ENCODE results near the gene PERCC1.

The PERCC1 gene

GRCh38 chr16:1430759-1431496 is at the start of gene PERCC1:
TSS of gene PERCC1 (plus strand) at chr16:1431078. CDS start at chr16:1432594, 1,516 bp downstream.
- DNase-seq = peak; percentile 5

GRCh38 chr16:1381612-1382406 is 49.1 kb upstream of the PERCC1 start:
- no peak for DNase-seq

GRCh38 chr16:1383556-1383955 is 47.3 kb upstream of the PERCC1 start:
- DNase-seq = no peak

GRCh38 chr16:1385232-1385631 is 45.6 kb upstream of the PERCC1 start:
- no peak for DNase-seq

GRCh38 chr16:1387331-1387730 is 43.5 kb upstream of the PERCC1 start:
- no peak for DNase-seq

GRCh38 chr16:1389762-1390161 is 41.1 kb upstream of the PERCC1 start:
- no peak for DNase-seq

DNA sequence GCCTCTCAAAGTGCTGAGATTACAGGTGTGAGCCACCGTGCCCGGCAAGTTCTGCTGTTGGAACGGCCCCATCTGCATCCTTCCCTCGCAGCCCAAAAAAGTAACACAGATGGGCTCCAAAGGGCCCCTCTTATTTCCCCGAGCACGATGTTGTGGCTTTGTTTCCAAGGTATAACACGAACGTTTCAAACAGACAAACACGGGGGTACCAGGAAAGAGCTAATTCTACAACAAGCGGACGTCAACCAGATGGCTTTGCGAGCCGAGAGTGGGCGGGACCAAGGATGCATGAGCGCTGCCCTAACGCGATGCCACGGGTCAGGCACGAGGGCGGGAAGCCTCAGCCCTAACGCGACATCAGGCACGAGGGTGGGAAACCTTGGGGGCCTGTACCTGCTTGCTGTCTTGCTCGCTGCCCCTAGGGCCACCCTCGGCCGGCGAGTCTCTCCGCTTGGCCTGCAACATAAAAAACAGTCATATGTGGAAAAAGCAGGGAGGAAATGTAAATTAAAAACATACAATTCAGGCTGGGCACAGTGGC is 40.6 kb upstream of the PERCC1 start:
- DNase-seq = no peak

DNA sequence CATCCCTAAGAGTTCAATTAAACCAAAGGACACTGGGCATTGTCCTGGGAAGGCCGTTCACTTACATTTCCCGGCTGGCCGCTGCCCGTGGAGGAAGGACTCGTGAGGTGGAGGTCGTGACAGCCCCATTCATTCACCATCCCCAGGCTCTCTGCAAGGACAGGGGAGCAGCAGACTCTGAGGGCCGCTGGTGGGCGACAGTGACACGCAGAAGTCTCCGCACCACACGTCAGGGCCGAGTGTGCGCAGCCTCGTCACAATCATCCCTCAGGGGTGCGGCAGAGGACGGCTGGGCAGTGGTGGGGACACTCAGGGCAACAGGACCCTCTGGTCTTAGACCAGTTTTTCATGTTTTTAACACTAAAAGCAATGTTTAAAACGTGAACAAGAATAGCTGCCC is 38.1 kb upstream of the PERCC1 start:
- no peak for DNase-seq

DNA sequence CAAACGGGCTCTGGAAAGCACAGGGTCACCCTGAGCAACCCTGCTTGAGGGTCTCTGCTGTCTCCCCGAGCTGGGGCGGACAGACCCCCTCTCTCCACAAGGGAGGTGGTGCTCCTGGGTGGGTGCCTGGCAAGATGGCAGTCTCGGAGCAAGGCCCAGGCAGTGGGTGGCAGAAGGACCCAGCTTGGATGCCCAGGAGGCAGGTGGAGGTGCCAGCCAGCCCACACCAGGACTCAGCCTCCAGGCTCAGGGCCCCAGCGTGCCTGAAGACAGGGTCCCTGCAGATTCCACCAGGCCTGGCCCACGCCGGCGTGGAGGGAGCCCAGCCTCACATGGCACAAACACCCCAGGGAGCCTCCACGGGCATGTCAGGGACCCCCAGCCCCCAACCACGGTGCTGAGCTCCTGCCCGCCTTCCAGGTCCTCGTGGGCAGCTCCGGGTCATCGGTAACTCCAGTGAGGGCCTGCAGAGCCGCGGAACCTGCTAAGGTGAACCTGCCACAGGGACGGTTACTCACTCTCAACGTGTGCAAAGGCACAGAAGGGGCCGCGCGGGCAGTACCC is 37.2 kb upstream of the PERCC1 start:
- no peak for DNase-seq

DNA sequence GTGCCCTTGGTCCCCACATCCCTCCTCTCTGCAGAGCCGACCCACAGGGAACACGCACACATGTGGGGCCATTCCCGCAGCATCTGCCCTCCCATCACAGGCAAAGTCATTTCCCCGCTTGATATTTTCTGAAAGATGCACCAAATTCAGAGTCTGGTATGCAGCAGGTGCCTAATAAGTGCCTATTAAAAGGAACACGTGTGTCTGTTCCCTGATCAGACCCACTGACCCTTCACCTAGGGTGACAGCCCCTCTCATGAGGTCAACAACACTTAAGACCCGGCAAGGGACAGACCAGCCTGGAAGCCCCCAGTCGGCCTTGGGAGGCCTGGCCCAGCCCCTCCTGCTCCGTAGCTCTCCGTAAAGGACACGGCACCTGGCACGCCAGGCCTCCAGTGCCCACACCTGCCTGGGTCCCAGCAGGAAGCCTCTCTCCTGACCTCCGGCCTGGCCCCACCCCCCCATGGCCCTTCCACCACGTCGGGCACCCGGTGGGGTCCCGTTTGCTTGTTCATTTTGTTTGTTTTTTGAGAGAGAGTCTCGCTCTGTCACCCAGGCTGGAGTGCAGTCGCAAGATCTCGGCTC is 36.4 kb upstream of the PERCC1 start:
- no peak for DNase-seq

DNA sequence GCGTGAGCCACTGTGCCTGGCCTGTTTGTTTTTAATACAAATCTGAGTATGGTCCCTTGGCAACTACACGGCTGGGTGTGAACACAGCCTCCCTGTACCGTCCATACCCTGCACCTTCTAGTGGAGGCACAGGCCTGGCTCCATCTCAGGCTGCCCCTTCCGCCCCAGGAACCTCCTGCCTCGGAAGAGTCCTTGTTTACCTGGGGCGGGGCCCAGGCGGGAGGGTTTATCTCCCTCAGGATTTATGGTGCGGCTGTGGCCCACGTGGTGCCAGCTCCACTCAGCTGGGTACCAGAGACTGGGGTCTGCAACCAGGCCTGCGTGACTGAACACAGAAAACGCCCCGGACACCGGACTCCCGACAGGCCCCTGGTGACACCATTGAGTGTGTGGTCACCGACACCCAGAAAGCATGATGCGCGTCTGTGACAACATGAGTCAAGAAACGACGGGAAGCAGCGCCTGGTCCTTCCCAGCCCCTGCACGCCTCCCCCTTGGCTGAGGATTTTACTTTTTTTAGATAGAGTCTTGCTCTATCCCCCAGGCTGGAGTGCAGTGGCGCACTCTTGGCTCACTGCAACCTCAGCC is 35.3 kb upstream of the PERCC1 start:
- DNase-seq = no peak

GRCh38 chr16:1397779-1398178 is 33.1 kb upstream of the PERCC1 start:
- no peak for DNase-seq

- DNase-seq = no peak
Measured at GRCh38 chr16:1398351-1398750, 32.5 kb upstream of the PERCC1 start.

DNA sequence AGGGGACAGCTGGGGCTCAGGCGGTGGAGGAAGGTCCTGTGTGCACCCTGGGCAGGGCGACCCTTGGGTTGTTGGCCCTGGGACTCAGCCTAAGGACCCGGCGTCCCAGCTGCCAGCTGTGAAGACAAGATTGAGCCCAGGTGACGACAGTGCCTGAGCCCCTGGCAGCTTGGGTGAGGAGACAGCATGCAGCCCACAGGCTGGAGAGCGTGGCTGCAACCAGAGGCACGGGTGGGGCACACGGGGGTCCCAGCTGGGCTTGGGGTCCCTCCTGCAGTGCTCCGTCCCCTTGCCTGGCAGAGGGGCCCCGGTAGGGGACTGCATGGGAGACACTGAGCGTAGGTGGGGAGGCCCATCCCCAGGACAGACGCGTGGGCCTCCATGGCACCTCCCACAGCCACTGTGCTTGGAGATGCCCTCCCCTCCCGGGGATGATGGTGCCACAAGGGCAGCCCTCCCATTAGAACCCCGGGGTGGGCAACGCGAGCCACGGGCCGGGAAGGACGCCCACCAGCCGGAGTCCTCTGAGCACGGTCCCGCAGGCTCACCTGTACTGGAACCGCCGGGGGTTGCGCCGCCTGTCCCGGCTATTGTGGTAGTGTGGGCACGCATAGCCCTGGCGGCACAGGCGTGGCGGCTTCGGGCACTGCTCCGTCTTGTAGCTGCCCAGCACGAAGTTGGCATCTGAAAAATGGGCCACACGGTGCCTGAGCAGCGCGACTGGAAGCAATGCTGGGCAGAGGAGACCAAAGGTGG is 31.9 kb upstream of the PERCC1 start:
- DNase-seq = no peak

- DNase-seq = no peak
Measured at GRCh38 chr16:1401061-1401757, 29.7 kb upstream of the PERCC1 start.

- no peak for DNase-seq
Measured at GRCh38 chr16:1401758-1402154, 29.1 kb upstream of the PERCC1 start.

DNA sequence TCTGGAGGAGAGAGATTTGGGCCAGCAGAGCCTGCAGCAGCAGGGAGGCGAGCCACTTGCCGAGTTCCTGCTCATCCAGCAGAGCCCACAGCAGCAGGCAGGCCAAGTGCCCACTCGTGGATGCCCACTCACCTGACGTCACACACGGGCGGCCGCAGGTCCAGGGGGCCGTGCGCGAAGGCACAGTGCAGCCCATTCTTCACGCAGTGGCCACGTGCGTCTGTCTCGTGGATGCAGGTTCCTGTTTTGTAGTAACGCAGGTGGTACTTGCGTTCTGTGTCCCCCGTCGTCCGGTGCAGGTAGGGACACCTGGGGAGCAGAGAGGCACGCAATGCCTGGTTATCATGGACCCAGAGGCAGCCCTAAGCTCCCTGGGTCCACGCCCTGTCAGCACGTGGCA is 27.8 kb upstream of the PERCC1 start:
- no peak for DNase-seq

DNA sequence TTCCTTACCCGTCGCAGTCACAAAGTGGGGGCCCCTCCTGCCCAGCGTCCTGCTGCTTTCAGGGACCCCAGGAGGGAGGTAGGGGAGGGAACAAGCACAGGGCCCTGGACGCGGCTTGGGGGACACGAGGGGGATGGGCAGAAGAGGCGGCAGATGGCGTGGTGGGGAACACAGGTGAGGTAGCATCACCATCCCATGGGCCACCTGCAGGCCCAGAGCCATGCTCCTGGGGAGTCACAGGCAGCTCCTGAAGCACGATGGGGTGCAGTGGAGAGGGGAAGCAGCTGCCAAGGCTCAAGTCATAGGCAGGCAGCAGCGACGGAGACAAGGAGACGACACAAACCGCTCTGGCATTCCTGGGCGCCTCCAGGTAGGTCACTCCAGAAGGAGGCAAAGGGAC is 27.1 kb upstream of the PERCC1 start:
- DNase-seq = no peak

GRCh38 chr16:1407753-1408152 is 23.1 kb upstream of the PERCC1 start:
- DNase-seq = no peak

- peak; percentile 49 for DNase-seq
Measured at GRCh38 chr16:1408171-1408837, 22.6 kb upstream of the PERCC1 start.

- DNase-seq = no peak
Measured at GRCh38 chr16:1412847-1413246, 18.0 kb upstream of the PERCC1 start.

Measured in NCI-H748 treated with DMSO at 0.1 percent for 48 hours (cell line).